Keratinocyte (primary cell): Measurements from ENCODE around the gene MND1.

Experiments used
- CTCF ChIP-seq, 3 experiments: IDR thresholded peaks in 1 of 3; conservative IDR thresholded peaks in 1 of 3; optimal IDR thresholded peaks in 1 of 3; 2 replicates in 2 of 3; 3 replicates in 1 of 3; pipeline versions ENCODE3 to v1.5.1; 2011; ENCODE audit warnings: low read length in 3 of 3, mild to moderate bottlenecking in 3 of 3, moderate library complexity in 2 of 3, control low read depth in 1 of 3, inconsistent platforms in 1 of 3; ENCODE audit not compliant: insufficient read depth in 2 of 3; ENCODE audit errors: extremely low read depth in 1 of 3
- EZH2 ChIP-seq: IDR thresholded peaks from one replicate; pipeline ENCODE4 v1.6.1; 2012; ENCODE audit warnings: inconsistent platforms, mild to moderate bottlenecking, low read length, moderate library complexity

- no peak for TF ChIP-seq CTCF (optimal IDR thresholded peaks at IDR 0.05 in 1 of 3, IDR thresholded peaks at IDR 0.05 in 1 of 3, conservative IDR thresholded peaks at IDR 0.05 in 1 of 3; ENCODE audit: extremely low read depth in 1 of 3, insufficient read depth in 2 of 3, low read length in 3 of 3)
- TF ChIP-seq EZH2: no peak
Observed at GRCh38 chr4:153387981-153388380, 43.5 kb downstream of the MND1 start.
